Stimulated activated naive CD4-positive, alpha-beta T cell (primary cell): ENCODE data around the gene NRG3.

Source experiments
- DNase-seq, 6 experiments: peaks; one replicate each; lab custom pipeline; 2025; lab: John Stamatoyannopoulos, UW

NRG3 gene

DNA sequence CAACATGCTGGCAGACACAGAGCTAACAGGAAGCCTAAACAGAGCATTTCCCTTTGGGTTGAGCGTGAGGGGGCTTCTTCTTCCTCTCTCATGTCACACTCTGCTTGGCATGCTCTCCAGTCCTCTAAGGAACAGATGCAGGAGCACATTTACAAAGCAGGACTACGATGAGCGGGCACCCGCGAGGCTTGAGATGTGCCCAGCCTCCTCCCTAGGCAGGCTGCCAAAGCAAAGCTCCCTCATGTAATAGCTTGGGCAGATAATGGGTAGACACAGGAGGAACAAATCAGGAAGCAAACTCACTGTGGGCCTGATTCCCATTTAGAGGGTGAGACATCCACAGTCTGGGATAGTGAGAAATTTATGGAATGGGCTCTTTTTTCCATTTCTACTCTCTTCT, 519.1 kb downstream of the NRG3 start:
- no peak for DNase-seq

DNA sequence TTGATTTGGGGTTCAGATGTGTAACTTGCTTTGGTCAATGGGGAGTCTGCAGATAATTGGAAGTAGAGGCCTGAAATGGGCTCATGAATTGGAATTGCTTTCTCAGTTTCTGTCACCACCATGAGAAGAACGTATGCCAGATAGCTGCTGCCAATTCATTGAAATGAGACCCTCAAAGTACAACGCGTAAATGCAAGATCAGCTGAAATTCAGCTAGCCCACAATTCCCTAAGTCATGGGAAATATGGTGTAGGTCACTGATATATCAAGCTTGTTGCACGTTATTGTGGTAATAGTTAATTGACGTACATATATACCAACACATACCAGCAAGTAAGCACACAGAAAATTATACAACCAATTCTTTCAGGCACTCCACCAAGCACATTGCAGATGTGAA, 520.0 kb downstream of the NRG3 start:
- DNase-seq: no peak

DNA sequence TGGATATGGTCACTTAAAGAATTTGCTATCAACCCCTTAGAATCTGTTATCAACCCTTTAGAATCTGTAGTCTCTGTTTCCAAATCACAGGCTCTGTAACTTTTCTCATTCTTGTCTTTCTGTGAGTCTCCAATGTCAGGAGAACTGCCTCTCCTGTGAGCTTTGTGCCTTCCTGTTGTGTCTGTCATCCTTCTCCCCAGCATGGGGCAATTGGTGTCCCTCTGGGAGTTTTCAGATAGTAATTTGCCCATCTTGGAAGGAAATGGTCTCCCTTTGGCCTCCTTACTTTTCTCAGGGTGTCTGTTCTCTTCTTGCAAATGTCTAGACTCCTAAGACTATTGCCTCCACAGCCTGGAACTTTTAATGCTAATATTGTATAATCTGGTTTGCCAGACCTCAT, 521.9 kb downstream of the NRG3 start:
- DNase-seq: no peak

DNA sequence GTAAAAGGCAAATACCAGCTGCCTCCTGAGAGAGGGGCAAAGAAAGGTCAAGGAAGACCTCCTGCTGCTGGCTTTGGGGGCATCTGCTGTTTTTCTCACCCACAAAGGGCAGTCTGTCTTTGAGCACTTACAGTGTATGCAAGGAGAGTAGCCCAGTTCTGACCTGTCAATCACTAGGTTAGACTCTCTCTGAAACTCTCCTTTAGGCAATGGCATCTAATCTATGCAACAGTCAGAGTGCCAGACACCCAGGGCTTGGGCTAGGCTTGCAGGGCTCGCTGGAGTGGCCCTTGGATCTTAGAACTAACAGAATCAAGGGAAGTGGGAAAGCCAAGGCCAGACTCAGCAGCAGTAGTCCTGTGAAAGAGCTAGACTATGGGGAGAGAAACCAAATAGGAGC, 522.9 kb downstream of the NRG3 start:
- DNase-seq: no peak

DNA sequence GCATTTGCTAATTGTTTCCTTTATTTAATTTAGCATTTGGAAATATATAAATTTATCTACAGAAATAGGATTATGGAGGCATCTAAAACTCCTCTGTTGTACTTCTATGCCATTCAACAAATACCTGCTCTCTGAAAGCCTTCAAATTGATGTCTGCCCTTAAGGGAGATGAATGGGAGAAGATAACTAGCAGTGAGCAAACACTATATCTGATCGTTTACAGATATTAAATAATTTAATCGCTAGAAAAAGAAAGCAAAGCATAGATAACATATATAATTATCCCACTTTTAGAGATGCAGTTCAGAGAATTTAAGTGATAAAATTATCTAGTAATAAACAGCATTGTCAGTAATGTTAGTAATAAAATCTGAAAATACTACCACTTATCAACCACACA, 524.9 kb downstream of the NRG3 start:
- no peak for DNase-seq

DNA sequence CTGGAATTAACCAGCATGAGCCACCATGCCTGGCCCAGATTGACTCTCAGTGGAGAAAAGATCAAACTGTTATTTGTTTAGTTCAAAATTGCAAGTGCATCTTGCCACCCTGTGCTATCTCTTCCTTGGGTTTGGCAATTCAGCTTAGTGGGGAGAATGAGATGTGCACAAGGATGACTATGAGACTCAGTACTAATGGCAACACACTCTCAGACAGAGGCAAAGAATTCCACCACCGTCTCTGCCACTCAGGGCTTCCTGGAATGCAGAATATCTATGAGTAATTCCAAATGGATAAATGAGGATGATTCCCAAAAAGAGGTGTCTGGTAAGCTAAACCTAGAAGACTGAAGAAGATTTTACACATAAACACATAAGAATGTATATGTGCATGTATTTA, 525.8 kb downstream of the NRG3 start:
- DNase-seq: no peak

DNA sequence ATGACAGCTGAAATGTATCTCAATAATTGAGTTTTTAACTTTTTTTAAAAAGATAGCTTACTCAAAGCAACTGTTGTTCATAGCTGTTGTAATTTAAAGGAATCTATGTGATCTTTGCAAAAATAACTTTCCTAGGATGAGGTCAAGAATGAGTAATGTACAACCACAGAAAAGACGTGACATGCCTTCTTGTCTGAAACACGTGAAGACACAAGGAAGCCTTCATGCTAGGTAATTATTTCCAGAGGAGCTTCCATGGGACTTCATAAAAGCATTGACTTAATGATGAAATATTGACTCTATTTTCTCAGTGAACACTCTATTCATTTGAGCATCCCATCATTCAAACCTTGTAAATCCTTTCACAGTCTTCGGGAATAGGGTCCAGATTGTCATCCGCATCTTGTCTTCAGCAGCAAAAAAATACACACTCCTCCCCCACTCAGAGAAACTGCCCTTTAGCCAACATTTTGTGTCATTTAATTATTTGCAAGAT, 528.0 kb downstream of the NRG3 start:
- no peak for DNase-seq

DNA sequence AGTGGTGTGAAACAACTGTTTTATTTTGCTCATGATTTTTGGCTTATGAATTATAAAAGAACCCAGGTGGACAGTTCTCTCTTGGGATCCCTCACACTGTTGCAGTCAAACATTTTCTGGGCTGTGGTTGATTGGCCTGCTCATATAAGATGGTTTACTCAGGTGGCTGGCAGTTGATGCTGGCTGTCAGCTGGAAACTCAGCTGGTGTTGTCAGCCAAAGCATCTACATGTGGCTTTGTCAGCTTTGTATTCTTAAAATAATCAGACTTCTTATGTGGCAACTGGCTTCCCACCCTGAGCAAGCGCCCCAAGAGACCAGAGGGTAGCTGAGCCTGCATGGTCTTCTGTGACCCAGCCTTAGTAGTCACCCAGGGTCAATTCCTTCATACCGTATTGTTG, 534.7 kb downstream of the NRG3 start:
- no peak for DNase-seq

DNA sequence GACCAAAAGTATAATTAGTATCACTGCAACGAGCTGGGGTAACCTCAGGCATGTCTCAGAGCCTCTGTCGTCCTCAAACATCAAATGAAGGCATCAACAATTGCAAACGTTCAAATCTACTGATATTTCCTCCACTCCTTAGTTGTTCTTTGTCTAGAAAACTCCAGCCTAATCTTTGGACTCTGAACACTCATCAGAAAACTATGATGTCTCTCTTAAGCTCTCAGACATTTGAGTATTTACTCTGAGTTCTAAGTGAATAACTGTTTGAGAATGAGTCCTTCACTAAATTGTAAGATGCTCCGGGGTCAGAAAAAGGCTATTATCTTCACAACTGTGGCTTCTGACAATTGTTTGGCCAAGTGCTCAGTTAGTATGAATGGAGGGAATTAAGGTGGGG, 536.4 kb downstream of the NRG3 start:
- DNase-seq: no peak

DNA sequence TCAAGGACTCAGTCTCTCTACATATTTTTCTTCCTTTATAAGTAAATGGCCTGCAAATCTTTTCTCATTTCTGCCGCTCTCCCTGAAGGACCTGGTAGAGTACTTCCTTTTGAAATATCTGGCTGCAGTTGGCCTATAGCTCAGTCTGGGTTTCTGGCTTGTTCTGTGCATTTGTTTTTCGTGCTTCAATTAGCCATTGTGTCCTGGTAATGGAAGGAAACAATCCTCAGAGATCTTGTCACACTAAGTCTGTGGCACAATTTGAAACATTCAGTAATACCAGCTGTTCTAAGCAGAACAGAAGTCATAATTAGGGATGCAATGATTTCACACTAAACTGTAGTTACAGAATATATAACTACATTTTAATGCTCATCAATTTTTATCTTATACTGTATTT, 545.0 kb downstream of the NRG3 start:
- no peak for DNase-seq

DNA sequence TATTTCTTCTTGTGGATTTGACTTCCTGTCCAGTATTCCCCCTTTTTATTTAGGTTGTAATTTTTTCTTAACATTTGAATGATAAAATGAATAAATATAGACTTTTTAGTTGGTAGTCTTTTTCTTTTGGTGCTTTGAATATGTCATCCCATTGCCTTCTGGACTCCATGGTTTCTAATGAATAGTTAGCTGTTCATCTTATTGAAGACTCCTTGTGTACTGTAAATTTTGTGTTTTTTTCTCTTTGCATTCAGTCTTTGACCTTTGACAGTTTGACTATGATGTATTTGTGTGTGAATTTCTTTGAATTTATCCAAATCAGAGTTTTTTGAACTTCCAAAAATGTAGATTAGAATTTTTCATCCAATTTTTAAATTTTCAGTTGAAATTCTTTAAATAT, 554.3 kb downstream of the NRG3 start:
- no peak for DNase-seq

DNA sequence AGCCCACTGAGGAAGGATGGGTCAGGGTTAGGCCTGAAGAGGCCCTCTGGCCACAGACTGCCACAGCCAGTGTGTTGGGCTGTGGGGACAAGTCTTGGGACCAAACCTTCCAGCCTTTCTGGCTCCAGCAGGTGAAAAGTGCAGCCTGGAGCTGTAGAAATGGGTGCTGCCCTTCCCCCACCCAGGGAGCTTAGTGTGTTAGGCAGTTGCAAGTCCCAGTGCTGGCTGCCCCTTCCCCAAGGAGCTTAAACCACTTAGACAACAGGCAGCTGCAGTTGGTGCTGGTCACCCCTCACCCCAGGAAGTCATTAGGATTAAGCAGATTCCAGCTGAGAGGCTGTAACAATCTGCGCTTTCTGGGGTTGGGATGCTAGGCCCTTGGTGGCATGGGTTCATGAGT, 563.3 kb downstream of the NRG3 start:
- no peak for DNase-seq

DNA sequence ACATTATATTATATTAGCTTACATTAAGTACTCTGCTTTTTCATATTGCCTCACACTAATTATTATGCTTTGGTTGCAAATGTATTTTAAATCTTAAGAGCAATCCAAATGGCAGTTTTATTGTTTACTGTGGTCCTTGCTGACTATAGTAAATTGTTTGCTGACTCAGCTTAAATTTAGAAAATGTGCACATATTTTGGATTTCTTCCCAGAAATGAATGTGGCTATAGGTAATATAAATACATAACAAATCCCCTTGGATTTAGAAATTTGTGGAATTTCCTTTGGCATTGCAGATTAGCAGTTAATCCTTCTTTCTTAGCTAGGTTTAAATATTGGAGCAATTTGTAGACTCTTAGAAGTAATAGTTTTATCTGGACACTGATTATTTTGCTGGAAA, 565.8 kb downstream of the NRG3 start:
- no peak for DNase-seq

DNA sequence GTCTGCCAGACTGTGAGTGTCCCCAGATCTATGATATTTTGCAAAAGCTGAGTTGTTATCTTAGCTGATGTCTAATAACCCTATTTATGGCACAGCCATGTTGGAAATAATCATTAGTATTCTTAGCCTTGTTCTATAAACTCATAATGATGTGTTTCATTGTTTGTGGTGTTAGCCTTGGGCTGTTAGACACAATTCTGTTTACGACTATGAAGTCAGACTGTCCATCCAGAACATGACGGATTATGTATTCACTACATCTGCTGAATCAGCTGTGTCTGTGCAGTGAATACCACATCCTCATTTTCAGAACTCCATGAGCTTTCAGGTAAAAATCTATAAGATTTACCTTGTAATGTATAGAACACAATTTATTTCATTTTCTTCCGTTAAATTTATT, 577.1 kb downstream of the NRG3 start:
- no peak for DNase-seq

DNA sequence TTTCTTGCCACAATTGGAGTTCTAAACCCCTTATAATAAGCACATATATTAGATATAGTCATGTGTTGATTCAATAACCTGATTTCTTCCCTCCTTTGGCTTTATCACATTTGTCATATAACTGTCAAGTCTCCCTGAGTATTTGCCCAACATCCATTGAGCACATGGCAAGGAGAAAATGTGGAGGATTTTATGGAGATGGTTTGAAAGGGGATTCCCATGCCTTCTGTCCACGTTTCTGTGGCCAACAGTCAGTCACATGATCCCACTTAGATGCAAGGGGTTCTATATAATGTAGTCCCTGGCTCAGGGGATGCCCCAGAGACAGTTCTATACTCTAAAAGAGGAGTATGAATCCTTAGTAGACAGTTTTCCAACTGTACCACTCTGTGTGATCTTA, 577.7 kb downstream of the NRG3 start:
- DNase-seq: no peak

DNA sequence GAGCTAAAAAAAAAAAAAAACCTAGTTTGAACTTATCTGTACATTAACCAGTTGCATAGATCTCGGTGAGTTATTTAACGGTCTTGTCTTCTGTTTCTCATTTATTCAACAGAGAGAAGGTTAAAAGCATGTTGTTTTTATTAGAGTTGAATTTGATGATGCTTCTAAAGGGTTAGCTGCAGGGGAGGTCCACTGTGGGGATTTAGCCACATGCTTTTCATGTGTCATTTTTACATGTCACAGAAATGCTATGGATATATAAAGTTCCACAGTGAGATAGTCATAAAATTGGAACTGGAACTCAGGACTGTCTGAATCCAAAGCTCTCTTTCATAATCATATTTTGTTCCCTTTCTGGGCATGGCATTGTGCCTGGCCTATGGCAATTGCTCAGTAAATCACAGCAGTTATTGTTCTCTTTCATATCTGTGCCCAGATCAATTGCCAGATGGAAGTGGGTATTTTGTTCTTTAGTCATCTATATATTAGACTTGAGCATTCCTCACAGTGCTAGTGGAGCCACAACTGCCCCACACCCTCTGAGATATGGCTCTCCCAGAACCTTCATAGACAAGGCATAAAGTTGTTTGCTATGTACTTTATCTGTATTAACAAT, 578.8 kb downstream of the NRG3 start:
- no peak for DNase-seq

DNA sequence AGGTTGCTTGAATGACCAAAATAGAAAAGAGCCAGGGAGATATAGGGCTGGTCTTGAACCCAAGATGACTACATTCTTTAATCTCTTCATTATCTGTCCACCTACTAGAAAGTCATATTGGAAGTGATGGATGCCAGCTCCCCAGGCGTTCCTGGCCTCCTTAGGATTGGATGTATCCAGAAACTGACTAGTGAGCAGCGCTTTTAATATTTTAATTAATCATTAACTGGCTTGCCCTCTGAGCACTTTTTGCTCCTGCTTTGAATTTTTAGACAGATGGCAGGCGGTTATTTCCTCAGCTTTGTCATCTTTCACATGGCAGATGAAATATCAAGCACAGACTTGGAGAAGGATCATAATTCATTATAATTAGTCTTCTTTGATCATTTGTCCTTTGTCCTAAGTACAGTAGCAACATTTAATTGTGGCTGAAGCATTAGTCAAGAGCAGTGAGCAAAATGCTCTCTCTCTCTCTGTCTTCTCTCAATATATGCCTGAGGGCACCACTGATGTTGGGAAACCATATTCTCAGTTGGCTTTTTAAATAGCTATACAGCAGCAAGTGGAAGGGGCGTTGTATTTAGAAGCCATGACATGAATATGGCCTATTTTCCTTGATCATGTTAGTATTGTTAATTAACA, 588.0 kb downstream of the NRG3 start:
- DNase-seq: no peak

DNA sequence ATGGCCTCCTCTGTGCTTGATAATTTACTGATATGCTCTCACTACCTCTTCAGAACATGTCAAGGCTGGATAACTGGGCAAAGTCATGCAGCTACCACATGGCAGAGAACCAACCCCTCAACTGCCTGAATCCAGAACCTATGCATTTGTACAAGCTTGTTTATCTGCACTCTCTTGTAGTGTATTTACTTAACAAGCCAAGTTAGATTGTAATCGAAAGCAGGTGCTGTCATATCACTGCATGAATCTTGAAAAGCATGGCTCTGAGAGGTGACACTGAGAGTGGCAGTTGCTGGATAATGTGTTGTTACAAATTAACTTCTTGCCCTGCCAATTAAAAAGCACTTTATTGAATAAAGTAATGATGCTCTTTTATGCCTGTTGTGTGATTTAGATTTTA, 588.6 kb downstream of the NRG3 start:
- DNase-seq: no peak

DNA sequence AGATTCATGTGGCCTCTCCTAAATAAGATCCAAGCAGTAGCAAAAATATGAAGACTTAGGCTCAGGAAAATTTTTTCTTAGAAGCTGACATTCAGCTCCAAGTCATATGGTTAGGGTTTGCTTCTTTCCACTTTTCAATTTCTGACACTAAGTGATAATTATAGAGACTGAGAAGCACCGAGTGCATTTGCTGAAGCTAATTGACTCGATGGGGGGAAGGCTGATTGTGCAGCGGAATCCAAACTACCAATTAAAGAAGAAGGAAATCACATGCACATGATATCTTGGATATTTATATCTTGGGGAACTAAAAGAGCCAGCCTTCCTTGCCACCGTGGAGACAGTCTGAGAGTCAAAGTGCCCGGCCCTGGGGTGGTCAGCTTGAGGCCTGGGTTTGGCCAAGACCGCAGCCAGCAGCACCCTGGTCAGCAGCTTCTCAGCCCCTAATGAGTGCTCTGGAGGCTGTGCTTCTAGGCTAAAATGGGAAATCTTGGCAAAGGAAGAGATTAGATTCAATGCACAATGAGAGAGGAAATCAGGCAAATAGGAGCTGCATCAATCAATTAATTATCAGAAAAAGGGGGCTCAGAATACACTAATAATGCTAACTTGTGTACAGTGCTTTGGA, 589.3 kb downstream of the NRG3 start:
- DNase-seq: no peak

DNA sequence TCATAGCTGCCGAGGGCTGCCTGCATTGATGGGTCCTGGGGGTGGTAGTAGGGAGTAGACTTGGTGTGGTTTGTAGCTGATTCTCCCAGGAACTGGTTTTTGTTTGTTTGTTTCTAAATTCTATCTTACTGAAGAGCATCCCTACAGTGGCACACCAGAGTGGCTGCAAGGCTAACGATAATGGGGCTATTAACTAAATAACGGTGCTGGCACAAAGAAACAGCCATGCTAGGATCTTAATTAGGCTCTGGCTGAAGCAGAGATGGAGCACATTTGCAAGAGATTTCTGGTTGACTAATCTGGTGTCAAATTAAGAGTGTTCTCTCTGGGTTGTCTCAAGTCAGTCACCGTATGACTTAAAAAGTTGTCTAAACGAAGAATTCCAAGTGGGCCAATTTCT, 590.0 kb downstream of the NRG3 start:
- DNase-seq: no peak

DNA sequence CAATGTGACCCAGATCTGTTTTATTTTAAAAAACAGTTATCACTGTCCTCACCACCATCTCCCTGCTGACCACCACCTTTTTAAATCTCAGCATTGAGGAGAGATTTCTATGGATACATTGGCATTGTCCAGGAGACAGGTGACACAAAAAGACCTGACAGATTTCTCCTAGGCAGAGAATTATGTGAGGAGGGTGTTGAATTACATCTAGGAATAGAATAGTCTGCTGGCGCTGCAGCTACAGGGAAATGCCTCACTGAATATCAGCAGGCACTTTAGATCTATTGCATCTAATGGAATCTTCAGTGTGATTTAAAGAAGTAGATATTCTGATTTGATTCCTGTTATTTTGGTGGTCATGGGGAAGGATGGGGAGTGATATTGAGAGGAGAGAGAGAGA, 593.5 kb downstream of the NRG3 start:
- DNase-seq: no peak

DNA sequence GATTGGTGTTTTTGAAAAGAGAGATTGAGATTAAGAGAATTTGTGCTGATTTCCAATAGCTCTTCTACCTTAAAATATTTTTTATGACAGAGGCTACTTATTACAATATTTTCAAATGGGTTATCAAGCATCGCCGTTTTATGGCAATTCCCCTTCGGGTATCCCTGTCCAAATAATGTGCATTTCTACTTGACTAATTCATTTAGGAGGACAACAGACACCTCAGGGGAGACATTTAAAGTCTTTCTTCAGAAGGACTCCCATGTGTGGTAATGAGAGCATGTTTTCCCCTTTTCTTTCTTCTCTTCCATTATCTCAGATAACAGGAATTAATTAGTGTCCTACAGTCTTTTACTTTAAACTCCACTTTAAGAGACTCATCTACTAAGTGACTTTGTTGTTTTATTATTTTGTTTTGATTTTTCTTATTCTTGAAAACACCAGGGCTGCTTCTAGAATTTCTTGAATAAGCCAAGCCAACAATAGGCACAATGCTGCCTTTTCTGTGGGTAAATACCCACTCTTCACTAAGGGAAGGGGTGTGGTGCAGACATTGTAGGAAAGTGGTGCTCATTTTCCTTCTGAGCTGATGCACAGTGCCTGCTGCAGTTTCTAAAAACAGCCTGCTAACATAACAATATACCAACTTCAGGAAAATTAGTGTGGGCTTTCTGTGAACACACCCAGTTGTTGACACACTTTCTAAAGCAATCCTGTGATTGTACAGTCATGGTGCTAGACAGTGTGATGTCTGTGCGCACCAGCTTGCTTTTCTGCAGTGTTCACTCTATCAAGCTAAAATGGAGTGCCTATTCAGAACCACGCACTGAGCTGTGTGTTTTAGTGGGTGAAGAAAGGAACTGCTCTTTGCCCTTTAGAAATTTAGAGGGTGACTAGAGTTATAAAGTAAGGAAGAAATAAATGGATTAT, 597.7 kb downstream of the NRG3 start:
- no peak for DNase-seq

DNA sequence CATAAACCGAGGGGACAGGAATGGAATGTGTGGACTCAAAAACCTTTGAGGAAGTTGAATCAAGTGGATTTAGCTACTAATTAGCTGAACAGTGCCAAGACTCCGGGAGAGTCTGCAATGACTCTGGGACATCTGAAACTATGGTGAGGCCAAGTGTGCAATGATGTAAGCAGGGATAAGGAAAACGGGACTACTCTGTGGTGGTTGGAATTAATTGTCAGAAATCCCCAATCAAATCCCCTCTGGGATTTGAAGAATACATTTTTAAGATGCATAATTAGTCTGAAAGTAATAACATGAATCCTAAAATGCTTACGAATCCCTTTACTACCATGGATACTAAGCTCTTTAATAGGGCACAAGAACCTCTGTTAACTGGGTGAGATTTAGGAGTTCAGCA, 602.8 kb downstream of the NRG3 start:
- DNase-seq: no peak
